Lung (tissue), 12 donors: ENCODE data around the gene GIMAP6. TPM values are rescaled to one million over a fixed set of nuclear protein-coding genes. Genes with fewer than 3 reads are reported as not detected.

ENCODE experiments used
- ATAC-seq: fragments of 200-7000 bp; cut with Tn5 transposase; one replicate; pipeline ENCODE4 v1.9.1; 2020; ENCODE audit warnings: moderate number of reproducible peaks; ENCODE audit not compliant: insufficient read depth, low FRiP score
- DNase-seq, 3 donors: peaks; one replicate each; pipeline ENCODE4 v3.0.0-alpha.2; 2013 to 2017
- H3K27ac ChIP-seq, 2 donors: one replicate each; pipeline ENCODE4 v1.5.1; 2013; ENCODE audit warnings: mild to moderate bottlenecking in 2 of 2, moderate library complexity in 2 of 2, control low read depth in 1 of 2, inconsistent platforms in 1 of 2, low read depth in 1 of 2, low read length in 1 of 2
- H3K27me3 ChIP-seq, 3 donors: one replicate each; pipeline ENCODE4 v1.5.1; 2013; ENCODE audit warnings: low read length in 2 of 3; ENCODE audit not compliant: control insufficient read depth in 3 of 3, insufficient read depth in 3 of 3
- H3K36me3 ChIP-seq, 4 donors: one replicate each; pipeline ENCODE4 v1.5.1; 2013; ENCODE audit warnings: low read length in 4 of 4, mild to moderate bottlenecking in 1 of 4, moderate library complexity in 1 of 4; ENCODE audit not compliant: control insufficient read depth in 4 of 4, insufficient read depth in 4 of 4
- H3K4me1 ChIP-seq, 5 donors: one replicate each; pipeline ENCODE4 v1.5.1; 2013; ENCODE audit warnings: low read length in 5 of 5, mild to moderate bottlenecking in 2 of 5, moderate library complexity in 1 of 5; ENCODE audit not compliant: control insufficient read depth in 5 of 5, insufficient read depth in 5 of 5
- H3K4me3 ChIP-seq: one replicate; pipeline ENCODE4 v1.5.1; 2013; ENCODE audit warnings: mild to moderate bottlenecking, control low read depth, moderate library complexity
- H3K9ac ChIP-seq, 2 donors: one replicate each; pipeline ENCODE4 v1.5.1; 2013; ENCODE audit warnings: low read length in 2 of 2, control low read depth in 1 of 2; ENCODE audit not compliant: insufficient read depth in 1 of 2
- H3K9me3 ChIP-seq, 4 donors: one replicate each; pipeline ENCODE4 v1.5.1; 2013; ENCODE audit warnings: low read length in 3 of 4, mild to moderate bottlenecking in 1 of 4, moderate library complexity in 1 of 4; ENCODE audit not compliant: control insufficient read depth in 4 of 4, insufficient read depth in 3 of 4
- CTCF ChIP-seq: IDR thresholded peaks from 2 replicates; pipeline ENCODE4 v1.5.1; 2012; ENCODE audit warnings: mild to moderate bottlenecking; ENCODE audit errors: control extremely low read depth, extremely low read depth
- WGBS, 2 donors: extraction: QIAGEN DNeasy Blood & Tissue Kit; methylation state at CpG; one replicate each; pipeline ENCODE4 v1.1.7; 2013; 5-methylcytosine and 5-hydroxymethylcytosine counted together
- polyA plus RNA-seq, 2 donors: library from polyadenylated mRNA; stranded (reverse); fragments of 200-250 nt; gene quantifications; one replicate each; pipeline ENCODE4 v1.2.1, GENCODE V29; 2013
- total RNA-seq, 2 donors: library from RNA; depleted of rRNA in 1 of 2; stranded (reverse); fragments of >200 nt in 1 of 2; gene quantifications; one replicate each; pipeline ENCODE4 v1.2.1, GENCODE V29; 2014 to 2021
- donor health status: control.
- donor health status: control.
- donor health status: Bipolar disorder and iron deficiency.
- donor health status: healthy.
- donor health status: DM: yes; HTN: yes; CAD: no.

Gene GIMAP6
- total and polyA plus RNA-seq, 4 donors = 12.1 to 53.7 (median 40.0) TPM

GRCh38 chr7:150641854-150642253 lies 9.7 kb upstream of the GIMAP6 start:
- Histone ChIP-seq H3K27me3 (no peaks in the 10 kb centered on the region), H3K36me3 (no peaks in the 10 kb centered on the region), H3K4me3 (no peak overlapping the region), H3K9me3 (peaks cover 0 to 5% (median 2%) of the 10 kb centered on the region in 4 donors), H3K4me1 (no peaks in the 10 kb centered on the region), H3K27ac (no peak overlapping the region), H3K9ac (no peak overlapping the region)
- TF ChIP-seq CTCF = no peak
- ATAC-seq (no peak), DNase-seq (no peak)

- Histone ChIP-seq H3K27ac (peak overlapping the region in 1 of 2 donors; percentile 43), H3K9me3 (peaks cover 0 to 5% (median 1%) of the 10 kb centered on the region in 4 donors), H3K4me3 (no peak overlapping the region), H3K36me3 (peaks cover 0 to 2% (median 0%) of the 10 kb centered on the region in 4 donors), H3K9ac (no peak overlapping the region), H3K4me1 (peaks cover 0 to 12% (median 0%) of the 10 kb centered on the region in 5 donors), H3K27me3 (no peaks in the 10 kb centered on the region)
- no peak for DNase-seq
- ATAC-seq = no peak
- WGBS, 2 donors = 63 to 74% methylated on average over 1 of the region's 1 CpG
- TF ChIP-seq CTCF = no peak
Measured at GRCh38 chr7:150633926-150634325, 1.7 kb upstream of the GIMAP6 start.

DNA sequence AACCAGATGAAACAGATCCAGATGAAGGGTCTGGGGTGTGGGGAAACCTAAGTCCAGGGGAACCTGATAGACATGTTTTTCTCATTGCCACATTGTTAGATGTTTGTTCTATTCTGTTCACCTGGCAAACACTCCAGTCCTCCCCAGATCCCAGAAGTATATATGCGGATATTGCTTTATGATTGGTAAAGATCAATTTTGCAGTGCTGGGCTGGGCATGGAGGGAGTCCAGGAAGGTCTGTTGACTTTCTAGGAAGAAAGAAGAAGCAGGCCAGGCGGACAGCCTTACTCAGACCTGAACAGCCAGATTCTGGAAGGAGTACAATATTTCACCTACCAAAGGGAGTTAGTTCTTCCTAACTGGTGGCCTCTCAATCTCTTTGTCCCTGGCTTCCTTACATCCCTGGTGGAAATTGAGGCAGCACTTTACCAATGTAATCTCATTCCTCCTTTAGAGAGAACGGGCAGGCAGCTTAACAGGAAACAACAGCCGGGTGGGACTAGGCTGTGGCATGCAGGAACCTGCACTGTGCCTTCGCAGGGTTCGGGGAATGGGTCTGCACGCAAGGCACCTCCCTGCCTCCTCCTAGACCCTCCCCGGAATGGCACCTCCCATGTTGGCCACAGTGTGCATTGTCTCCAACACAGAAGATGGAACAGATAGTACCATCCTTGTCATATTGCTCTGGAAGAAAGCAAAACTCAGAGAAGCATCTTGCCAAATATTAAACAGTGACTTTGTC lies 930 bp downstream of the GIMAP6 start:
- H3K27me3 ChIP-seq = no peaks in the 10 kb centered on the region
- WGBS, 2 donors = 25 to 39% methylated on average over 8 of the region's 8 CpGs
- DNase-seq (no peak), ATAC-seq (no peak)
- no peak for TF ChIP-seq CTCF
- peaks cover 0 to 2% (median 0%) of the 10 kb centered on the region in 4 donors for H3K9me3 ChIP-seq
- H3K27ac ChIP-seq = peak overlapping the region; percentile 84 to 93
- H3K9ac ChIP-seq = no peak overlapping the region
- H3K36me3 ChIP-seq = peaks cover 0 to 14% (median 1%) of the 10 kb centered on the region in 4 donors
- peaks cover 0 to 17% (median 0%) of the 10 kb centered on the region in 5 donors for H3K4me1 ChIP-seq
- peak overlapping the region; percentile 50 for H3K4me3 ChIP-seq
